Activated T-helper 1 cell treated with anti-CD3 and anti-CD28 coated beads, Interleukin-2, amount 50 U/mL, for 16 hours (primary cell): ENCODE results near the gene MARS1.

Experiments used
- DNase-seq, 2 donors: peaks; one replicate each; pipeline ENCODE4 v3.0.0-alpha.2; 2020; ENCODE audit warnings: low read depth in 1 of 2, low spot score in 1 of 2

Gene MARS1

DNA sequence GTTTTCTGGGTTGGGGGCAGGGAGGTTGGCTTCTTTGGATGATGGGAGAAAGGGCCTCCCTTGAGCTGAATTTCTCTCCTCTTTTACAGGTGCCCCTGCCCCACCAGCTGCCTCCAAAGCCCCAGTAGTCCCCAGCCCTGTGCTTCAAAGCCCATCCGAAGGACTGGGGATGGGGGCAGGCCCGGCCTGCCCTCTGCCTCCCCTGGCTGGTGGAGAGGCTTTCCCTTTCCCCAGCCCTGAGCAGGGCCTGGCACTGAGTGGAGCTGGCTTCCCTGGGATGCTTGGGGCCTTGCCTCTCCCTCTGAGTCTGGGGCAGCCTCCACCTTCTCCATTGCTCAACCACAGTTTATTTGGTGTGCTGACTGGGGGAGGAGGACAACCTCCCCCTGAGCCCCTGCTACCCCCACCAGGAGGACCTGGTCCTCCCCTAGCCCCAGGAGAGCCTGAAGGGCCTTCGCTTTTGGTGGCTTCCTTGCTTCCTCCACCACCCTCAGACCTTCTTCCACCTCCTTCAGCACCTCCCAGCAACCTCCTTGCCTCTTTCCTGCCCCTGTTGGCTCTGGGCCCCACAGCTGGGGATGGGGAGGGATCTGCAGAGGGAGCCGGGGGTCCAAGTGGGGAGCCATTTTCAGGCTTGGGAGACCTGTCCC, 38.7 kb downstream of the MARS1 start:
- DNase-seq, result no peak

DNA sequence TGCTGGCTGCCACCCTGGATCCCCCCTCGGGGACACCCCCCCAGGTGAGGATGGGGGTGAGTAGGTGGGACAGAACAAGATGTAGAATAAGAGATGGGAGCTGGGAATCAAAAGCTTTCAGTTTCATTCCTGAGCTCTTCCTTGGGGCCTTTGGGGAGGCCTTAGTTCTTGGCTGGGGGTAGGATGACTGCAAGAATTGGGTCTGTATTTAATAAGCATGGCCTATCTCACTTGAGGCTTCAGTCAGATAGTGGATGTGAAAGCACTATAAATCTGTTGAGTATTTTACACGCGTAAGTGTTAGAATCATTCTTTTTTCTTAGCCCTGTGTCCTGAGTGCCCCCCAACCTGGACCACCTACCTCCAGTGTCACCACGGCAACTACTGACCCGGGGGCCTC, 39.3 kb downstream of the MARS1 start:
- no peak for DNase-seq

DNA sequence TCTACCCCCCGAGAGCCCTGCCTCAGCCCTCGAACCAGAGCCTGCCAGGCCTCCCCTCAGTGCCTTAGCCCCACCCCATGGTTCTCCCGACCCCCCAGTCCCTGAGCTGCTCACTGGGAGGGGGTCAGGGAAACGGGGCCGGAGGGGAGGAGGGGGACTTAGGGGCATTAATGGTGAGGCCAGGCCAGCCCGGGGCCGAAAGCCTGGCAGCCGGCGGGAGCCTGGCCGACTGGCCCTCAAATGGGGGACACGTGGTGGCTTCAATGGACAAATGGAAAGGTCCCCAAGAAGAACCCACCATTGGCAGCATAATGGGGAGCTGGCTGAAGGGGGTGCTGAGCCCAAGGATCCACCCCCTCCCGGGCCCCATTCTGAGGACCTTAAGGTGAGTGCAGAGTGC, 40.3 kb downstream of the MARS1 start:
- DNase-seq, result no peak

- no peak for DNase-seq
Observed at GRCh38 chr12:57528831-57529555, 41.1 kb downstream of the MARS1 start.

GRCh38 chr12:57529831-57530230, 42.0 kb downstream of the MARS1 start:
- no peak for DNase-seq

- no peak for DNase-seq
Observed at GRCh38 chr12:57530396-57531142, 42.7 kb downstream of the MARS1 start.

GRCh38 chr12:57531836-57532235, 44.0 kb downstream of the MARS1 start:
- DNase-seq, result no peak

GRCh38 chr12:57533108-57533507, 45.2 kb downstream of the MARS1 start:
- DNase-seq, result no peak

DNA sequence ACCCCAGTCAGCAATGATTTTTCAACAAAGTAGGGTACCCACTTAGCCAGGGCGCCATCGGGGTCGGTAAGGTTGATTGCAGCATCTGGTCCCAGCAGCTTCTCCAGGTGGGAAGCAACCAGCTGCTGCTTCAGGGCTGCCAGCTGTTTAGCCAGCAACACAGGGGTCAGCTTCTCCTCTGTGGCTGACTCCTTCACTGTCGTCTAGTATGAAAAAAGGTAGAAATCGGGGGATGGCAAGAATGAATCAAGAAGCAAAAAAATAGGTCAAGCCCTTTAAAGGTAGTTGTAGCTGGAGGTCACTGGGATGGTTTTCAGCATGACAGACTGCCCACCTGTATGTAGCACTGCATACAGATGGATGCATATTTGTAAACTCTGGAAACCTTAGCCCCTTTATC, 46.4 kb downstream of the MARS1 start:
- DNase-seq, result no peak

GRCh38 chr12:57534991-57535543, 47.2 kb downstream of the MARS1 start:
- no peak for DNase-seq

- DNase-seq, result no peak
Observed at GRCh38 chr12:57535764-57536596, 48.1 kb downstream of the MARS1 start.

- no peak for DNase-seq
Observed at GRCh38 chr12:57536597-57536942, 48.7 kb downstream of the MARS1 start.

DNA sequence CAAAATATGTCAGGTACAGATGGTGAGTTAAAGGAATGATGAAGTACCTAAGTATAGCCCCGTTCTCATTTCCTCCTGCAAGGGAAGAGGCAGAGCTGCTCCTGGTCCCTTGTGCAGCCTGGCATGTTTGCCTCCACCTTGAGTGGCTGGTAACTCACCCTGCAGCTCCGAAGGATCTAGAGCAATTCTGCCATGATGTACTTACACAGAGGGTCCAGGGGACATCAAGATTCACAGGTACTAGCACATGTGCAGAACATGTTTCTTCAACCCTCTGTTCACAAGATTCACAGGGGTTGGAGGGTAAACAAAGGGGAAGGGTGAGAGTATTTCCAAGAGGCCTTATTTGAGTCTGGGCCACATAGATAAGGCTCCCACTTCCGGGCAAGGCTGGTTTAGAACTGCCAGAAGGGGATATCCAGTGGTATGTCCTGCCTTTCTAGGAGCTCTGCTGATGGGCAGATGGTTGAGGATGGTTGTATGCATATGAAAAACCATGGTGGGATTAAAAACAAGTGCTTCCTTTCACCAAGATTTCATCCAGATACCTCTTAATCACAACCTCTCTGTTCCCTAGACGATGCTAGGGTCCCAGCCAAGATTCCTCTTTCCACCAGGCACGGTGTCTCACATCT, 51.4 kb downstream of the MARS1 start:
- no peak for DNase-seq

DNA sequence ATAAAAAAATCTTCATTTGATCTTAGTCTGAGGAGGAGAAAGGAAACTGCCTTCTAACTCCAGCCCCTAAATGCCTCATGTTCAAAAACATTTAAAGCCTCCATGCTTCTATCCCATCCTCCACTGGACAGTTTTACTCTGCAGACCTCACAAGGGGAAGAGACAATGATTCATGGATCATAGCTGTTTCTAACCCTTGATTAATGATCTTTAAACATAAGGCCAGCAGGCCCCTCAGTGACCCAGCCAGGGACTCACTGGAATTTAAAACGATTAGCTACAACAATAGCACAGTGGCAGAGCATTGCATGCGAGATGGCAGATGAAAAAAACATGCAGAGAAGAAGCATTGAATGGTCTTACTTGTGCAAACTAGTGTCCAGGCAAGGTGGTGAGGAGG, 53.1 kb downstream of the MARS1 start:
- no peak for DNase-seq

DNA sequence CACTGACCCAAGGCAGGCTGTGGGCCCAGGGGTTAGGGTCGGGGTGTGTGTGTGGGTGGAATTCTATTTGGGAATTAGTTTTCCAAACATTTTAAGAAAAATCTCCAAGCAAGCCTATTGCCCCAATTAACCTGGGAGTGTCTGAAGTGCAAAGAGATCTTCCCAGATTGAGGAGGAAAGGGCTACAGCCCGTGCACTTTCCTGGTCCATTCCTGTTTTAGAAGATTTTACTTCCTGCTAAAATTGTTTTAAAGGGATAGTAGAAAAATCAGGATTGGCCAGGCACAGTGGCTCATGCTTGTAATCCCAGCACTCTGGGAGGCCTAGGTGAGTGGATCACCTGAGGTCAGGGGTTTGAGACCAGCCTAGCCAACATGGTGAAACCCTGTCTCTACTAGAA, 53.8 kb downstream of the MARS1 start:
- no peak for DNase-seq

DNA sequence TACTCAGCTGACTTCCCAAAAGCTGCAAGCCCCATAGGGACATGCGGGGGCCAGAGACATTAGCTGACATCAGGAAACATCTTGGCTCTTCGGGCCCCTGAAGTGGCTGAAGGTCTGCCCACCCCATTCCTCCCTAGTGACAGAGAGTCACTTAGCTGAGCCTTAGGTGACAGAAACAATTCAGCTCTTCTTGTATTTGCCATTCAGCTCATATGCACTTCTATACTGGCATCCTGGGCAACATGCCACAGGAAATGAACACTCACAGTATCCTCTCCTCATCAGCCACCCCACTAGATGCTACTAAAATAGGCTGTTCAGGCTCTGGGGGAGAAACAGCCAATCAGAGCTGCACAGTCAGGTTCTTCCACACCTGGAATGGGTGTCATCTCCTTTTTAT, 55.7 kb downstream of the MARS1 start:
- DNase-seq, result no peak

- DNase-seq, result no peak
Observed at GRCh38 chr12:57545809-57546437, 58.1 kb downstream of the MARS1 start.

DNA sequence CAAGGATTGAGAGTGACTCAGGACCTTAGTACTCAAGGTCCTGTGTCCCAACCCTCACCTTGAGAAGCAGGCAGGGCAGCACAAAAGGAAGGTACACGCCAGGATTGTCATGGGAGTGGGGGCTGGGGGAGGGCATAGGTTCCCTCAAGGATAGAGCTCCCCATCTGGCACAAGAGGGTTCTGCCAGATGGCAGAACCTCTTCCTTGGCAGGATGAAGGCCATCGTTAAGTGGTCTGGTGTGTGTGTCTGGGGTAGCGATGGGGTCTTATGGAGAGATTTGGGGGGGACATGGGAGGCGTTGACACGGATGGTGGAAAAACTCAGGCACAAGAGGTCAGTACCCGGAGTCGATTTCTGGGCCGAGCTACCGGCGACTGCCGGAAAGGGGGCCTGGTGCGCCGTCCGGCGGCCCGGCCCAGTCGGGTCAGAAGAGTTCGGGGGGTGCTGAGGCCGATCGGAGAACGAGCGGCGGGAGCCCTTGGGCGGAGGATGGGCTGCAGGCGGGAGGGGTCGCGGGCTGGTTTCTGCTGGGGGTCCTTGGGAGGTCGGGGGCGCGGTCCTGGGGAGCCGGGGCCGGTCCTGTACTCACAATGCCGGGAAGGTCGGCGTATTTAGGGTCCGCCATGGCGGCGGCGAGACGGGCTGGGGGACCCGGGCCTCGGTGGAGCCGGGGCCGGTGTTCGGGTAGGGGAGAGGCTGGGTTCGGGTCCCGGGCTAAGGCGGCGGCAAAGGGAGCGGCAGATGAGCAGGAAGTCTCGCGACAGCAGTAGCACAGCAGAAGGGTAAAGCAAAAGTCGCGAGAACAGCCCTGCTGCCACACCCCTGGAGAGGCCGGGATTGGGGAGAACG, 58.8 kb downstream of the MARS1 start, which contains the start of gene DCTN2:
DCTN2 (minus strand) TSS at position 755 of the 850 bp plus-strand sequence; CDS start at position 626, 129 bp downstream.
- peak; percentile 82 to 86 for DNase-seq
